ENCODE measurements around the gene MROH7.
"Not testable (repeated sequence)": the region's sequence is repeated elsewhere in the genome, so short reads cannot be mapped to it uniquely, and the experiment has no call there.

MROH7 gene

GRCh38 chr1:54610048-54610447 lies 31.5 kb upstream of the MROH7 start:
- DNase-seq (ENCODE audit: low read depth in 2 of 2) = no peak

GRCh38 chr1:54610601-54611580 lies 30.7 kb upstream of the MROH7 start:
- DNase-seq (ENCODE audit: low read depth in 2 of 2) = no peak

- DNase-seq (ENCODE audit: low read depth in 2 of 2) = no peak
Observed at GRCh38 chr1:54611621-54612020, 30.0 kb upstream of the MROH7 start.

GRCh38 chr1:54614024-54614423 lies 27.6 kb upstream of the MROH7 start:
- DNase-seq (ENCODE audit: low read depth in 2 of 2) = no peak

- DNase-seq (ENCODE audit: low read depth in 2 of 2) = no peak
Observed at GRCh38 chr1:54614563-54614962, 27.0 kb upstream of the MROH7 start.

- DNase-seq (ENCODE audit: low read depth in 2 of 2) = no peak
Observed at GRCh38 chr1:54615531-54616279, 25.9 kb upstream of the MROH7 start.

- no peak for DNase-seq (ENCODE audit: low read depth in 2 of 2)
Observed at GRCh38 chr1:54619749-54620148, 21.8 kb upstream of the MROH7 start.

- DNase-seq (ENCODE audit: low read depth in 2 of 2) = no peak
Observed at GRCh38 chr1:54623216-54624007, 18.2 kb upstream of the MROH7 start, which contains the start of gene FAM151A. TSS of gene FAM151A (minus strand) at chr1:54623525. CDS start at chr1:54623395, 130 bp downstream.

GRCh38 chr1:54624466-54625464 lies 16.8 kb upstream of the MROH7 start:
- no peak for DNase-seq (ENCODE audit: low read depth in 2 of 2)

- DNase-seq (ENCODE audit: low read depth in 2 of 2) = no peak
Observed at GRCh38 chr1:54627196-54627595, 14.4 kb upstream of the MROH7 start.

GRCh38 chr1:54635804-54636203 lies 5.8 kb upstream of the MROH7 start:
- DNase-seq (ENCODE audit: low read depth in 2 of 2) = not testable (repeated sequence)

GRCh38 chr1:54636461-54637446 lies 4.8 kb upstream of the MROH7 start:
- DNase-seq (ENCODE audit: low read depth in 2 of 2) = not testable (repeated sequence)

GRCh38 chr1:54640361-54640760 lies 1.2 kb upstream of the MROH7 start:
- DNase-seq (ENCODE audit: low read depth in 2 of 2) = no peak

- no peak for DNase-seq (ENCODE audit: low read depth in 2 of 2)
Observed at GRCh38 chr1:54643736-54644135, 2.1 kb downstream of the MROH7 start.

GRCh38 chr1:54645806-54646676 lies 4.5 kb downstream of the MROH7 start:
- DNase-seq (ENCODE audit: low read depth in 2 of 2) = no peak

GRCh38 chr1:54649130-54649898 lies 7.7 kb downstream of the MROH7 start:
- DNase-seq (ENCODE audit: low read depth in 2 of 2) = no peak

GRCh38 chr1:54649921-54650320 lies 8.3 kb downstream of the MROH7 start:
- no peak for DNase-seq (ENCODE audit: low read depth in 2 of 2)

- DNase-seq (ENCODE audit: low read depth in 2 of 2) = no peak
Observed at GRCh38 chr1:54650417-54650816, 8.8 kb downstream of the MROH7 start.
